HG02610 (cell line): Measurements from ENCODE around the gene BGLAP.

Experiments used
- ATAC-seq: cut with Tn5 transposase; IDR thresholded peaks from one replicate; pipeline ENCODE4 v1.9.1; 2021; ENCODE audit warnings: mild to moderate bottlenecking, moderate library complexity; ENCODE audit not compliant: unreplicated experiment

The BGLAP gene

GRCh38 chr1:156289857-156290256 lies 47.9 kb downstream of the BGLAP start:
- ATAC-seq = no peak

GRCh38 chr1:156291226-156292061 lies 49.5 kb downstream of the BGLAP start:
- peak; percentile 73 for ATAC-seq
